ENCODE data around the gene GTPBP6.
"Not testable (repeated sequence)": the region's sequence is repeated elsewhere in the genome, so short reads cannot be mapped to it uniquely, and the experiment has no call there.

Gene GTPBP6

DNA sequence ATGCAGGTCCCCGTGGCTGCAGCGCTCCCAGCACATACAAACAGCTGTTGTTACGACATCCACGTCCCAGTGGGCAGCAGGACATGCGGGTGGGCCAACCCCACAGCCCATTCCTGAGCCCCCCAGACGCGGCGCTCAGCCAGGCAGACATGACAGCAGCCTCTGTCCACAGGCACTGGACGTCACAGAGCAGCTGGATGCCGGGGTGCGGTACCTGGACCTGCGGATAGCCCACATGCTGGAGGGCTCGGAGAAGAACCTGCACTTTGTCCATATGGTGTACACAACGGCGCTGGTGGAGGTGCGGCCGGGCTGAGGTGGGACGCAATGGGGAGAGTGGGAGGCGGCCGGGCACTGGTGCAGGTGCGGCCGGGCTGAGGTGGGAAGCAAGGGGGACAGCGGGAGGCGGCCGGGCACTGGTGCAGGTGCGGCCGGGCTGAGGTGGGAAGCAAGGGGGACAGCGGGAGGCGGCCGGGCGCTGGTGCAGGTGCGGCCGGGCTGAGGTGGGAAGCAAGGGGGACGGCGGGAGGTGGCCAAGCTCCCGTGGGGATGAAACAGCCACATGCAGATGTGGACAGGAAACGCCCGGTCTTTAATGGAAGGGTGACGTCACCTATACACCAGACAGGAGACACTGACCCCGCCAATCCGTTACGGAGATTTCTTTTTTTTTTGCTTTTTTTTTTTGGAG, 28.0 kb downstream of the GTPBP6 start:
- DNase-seq: no peak

GRCh38 chrX:288561-288991, 30.0 kb downstream of the GTPBP6 start:
- no peak for DNase-seq

DNA sequence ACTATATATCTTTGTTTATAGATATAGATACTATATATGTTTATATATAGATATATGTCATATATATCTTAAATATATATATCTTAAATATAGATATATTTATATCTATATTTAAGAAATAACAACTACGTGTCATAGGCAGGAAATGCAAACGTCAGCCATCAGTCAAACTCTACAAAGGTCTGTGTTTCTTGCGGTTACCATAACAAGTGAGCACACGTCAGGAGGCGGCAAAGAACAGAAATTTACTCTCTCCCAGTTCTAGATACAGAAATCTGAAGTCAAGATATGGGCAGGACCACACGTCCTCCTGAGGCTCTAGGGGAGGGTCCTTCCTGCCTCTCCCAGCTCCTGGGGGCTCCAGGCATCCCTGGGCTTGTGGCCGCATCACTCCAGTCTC, 30.9 kb downstream of the GTPBP6 start:
- no peak for DNase-seq

- no peak for DNase-seq
Observed at GRCh38 chrX:285076-285677, 33.4 kb downstream of the GTPBP6 start.

- DNase-seq: no peak
Observed at GRCh38 chrX:283115-283845, 35.3 kb downstream of the GTPBP6 start.

DNA sequence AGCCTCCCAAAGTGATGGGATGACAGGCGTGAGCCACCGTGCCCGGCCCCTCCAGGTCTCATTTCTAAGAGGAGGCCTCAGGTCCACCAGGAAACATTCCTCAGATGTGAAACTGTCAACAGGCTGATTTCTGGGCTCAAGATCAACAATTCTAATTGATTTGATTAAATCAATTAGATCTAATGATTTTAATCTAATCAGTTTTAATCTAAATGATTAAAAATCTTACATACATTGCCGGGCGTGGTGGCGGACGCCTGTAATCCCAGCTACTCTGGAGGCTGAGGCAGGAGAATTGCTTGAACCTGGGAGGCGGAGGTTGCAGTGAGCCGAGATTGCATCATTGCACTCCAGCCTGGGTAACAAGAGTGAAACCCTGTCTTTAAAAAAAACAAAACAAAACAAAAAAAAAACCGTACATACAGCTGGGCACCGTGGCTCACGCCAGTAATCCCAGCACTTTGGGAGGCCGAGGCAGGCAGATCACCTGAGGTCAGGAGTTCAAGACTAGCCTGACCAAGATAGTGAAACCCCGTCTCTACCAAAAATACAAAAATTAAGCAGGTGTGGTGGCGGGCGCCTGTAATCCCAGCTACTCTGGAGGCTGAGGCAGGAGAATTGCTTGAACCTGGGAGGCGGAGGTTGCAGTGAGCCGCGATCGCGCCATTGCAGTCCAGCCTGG, 36.5 kb downstream of the GTPBP6 start:
- not testable (repeated sequence) for DNase-seq

GRCh38 chrX:281166-281999, 37.2 kb downstream of the GTPBP6 start, which contains the start of gene PLCXD1:
Gene PLCXD1 (plus strand): TSS chrX:281381. CDS start chrX:284188, 2,807 bp downstream.
- DNase-seq: no peak

- not testable (repeated sequence) for DNase-seq
Observed at GRCh38 chrX:280722-281121, 37.9 kb downstream of the GTPBP6 start.

- DNase-seq: not testable (repeated sequence)
Observed at GRCh38 chrX:279757-280604, 38.6 kb downstream of the GTPBP6 start.

DNA sequence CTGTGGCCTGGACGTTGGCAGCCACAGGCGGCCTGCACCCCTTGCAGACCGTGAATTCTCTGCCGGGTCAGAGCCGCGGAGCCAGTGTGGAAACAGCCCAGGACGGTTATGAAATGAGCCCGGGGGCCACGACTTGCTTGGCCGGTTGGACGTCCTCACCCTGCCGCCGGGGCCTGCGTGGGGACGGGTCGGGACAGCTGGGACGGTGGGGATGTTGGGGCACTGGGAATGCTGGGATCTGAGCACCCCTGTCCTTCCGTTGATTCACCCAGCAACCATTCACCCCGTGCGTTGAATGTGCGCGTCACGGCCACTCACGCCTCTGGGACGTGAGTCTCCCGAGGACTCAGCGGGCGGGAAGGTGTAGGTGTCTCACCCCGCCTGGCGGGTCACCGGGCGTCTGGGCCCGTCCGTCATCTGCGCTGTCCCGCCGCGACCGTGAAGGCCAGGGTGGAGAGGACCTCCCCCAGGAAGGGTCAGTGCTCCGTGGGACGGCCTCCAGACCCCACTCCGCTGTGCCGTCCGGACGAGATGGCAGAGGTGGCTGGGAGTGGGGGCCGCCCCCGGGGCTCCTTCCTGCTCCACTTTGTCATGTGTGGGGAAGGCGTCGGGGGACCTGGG, 41.9 kb downstream of the GTPBP6 start:
- DNase-seq: no peak

GRCh38 chrX:275967-276580, 42.5 kb downstream of the GTPBP6 start:
- DNase-seq: no peak

GRCh38 chrX:275476-275966, 43.1 kb downstream of the GTPBP6 start:
- DNase-seq: no peak

GRCh38 chrX:274904-275475, 43.6 kb downstream of the GTPBP6 start:
- no peak for DNase-seq

DNA sequence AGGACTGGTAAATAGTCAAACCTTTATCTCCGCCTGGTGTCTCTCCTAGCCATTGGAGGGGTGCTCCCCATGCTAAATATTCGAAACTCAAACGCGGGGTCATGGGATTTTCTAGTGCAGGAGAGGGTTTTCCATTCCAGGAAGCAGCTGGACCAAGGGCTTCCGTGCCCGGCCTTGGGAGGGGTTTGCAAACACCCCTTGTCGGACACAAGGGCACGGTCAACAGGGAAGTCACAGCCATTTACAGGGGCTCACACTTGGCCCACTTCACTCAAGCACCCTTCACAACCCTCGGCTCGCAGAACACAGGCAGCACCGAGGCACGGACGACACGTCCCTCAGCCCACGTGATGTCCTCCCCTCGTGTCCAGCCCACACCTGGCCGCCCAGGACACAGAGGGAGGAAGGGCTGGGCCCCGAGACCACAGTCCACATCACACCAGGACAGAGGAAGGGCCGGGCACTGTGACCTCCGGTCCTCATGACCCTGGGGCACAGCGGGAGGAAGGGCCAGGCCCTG, 47.7 kb downstream of the GTPBP6 start:
- DNase-seq: no peak

DNA sequence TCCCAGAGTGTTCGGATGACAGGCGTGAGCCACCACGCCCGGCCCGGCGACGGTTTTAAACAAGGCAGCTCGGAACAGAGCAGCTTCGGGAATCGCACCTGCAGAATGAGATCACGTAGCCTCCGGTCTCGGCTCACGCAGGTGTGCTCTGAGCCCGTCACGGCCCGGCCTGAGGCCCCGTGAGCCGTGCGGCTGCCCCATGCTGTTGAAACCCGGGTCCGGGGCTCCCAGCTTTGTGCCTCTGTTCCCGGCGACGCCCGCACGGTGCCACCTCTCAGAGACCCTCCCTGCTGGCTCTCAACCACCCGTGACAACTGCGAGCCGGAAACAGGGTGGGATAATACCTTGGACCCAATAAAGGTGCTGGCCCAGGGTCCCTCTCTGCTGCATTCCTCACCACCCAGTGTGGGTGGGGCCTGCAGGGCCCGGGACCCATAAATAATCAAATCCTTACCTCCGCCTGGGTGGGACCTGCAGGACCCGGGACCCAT, 50.8 kb downstream of the GTPBP6 start:
- no peak for DNase-seq

GRCh38 chrX:265502-265901, 53.1 kb downstream of the GTPBP6 start:
- no peak for DNase-seq

DNA sequence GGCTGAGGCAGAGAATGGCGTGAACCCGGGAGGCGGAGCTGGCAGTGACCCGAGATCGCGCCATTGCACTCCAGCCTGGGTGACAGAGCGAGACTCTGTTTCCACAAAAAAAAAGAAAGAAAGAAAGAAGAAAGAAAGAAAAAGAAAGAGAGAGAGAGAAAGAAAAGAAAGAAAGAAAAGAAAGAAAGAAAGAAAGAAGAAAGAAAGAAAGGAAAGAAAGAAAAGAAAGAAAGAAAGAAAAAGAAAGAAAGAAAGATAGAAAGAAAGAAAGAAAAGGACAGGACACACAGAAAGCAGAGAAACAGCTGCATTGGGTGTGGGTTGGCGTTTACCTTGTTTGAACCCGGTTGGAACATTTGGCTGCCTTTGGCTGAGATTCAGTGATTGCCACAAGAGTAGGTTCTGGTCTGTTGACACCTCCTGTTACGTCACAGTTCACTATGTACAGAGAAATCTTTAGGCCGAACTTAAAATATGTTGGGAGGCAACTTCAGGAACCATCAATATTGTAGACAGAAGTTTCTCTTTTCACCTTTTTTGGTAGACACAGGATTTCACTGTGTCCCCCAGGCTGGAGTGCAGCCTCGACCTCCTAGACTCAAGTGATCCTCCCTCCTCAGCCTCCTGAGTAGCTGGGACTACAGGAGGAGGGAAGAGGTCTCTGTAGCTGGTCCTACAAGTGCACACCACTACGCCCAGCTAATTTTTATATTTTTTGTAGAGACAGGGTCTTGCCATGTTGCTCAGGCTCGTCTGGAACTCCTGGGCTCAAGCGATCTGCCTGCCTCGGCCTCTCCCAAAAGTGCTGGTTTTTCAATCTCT, 53.8 kb downstream of the GTPBP6 start:
- no peak for DNase-seq

GRCh38 chrX:264006-264405, 54.6 kb downstream of the GTPBP6 start:
- DNase-seq: not testable (repeated sequence)

All from stimulated activated naive CD4-positive, alpha-beta T cell treated with Interleukin-2 at 50 U/mL for 16 hours (primary cell).